Measurements from ENCODE around the gene ACVR1B. TPM values are rescaled to one million over a fixed set of nuclear protein-coding genes. Genes with fewer than 3 reads are reported as not detected.
A peak's percentile ranks its signal among the peaks of the same experiment; 100 is the strongest.
"Not testable (repeated sequence)": the region's sequence is repeated elsewhere in the genome, so short reads cannot be mapped to it uniquely, and the experiment has no call there.

The ACVR1B gene
- polyA plus RNA-seq, 12 donors, result 13.1 to 20.9 (median 16.2) TPM; not detected in 1

GRCh38 chr12:51963477-51963876 lies 12.0 kb downstream of the ACVR1B start:
- no peak for DNase-seq

- DNase-seq, result no peak
Observed at GRCh38 chr12:51969643-51970042, 18.1 kb downstream of the ACVR1B start.

DNA sequence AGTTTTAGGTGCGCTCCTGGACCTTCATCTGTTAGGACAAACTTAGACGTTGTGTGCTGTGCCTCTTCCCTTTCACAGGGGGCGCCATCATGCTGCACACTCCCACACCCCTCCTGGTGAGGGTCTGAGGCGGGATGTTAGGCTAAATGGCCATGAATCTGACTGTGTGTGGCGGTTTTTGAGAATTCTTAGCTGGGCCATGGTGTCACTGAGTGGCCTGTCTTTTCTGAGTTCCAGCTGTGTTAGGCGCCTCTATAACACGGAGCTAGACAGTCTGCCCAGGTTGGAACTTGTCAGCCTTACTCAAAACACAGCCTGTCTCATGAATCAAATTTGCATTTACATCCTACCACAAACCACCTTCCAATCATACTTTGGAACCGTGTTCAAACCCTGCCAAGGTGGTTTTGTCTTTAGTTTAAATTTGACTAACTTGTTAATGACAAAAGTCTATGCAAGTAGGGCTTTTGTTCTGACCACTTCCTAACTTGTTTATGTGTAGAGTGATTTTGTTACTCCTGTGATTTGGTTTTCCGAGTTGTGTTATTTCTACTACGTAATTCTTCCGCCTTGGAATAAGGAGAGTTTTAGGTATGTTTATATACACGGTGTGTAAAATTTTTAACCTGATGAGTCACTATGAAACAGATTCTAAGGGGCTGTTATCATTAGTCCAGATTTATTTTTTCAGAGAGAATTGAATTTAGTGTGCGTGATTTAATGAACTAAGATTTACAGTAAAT lies 19.6 kb downstream of the ACVR1B start:
- no peak for DNase-seq

GRCh38 chr12:51971679-51972421 lies 20.4 kb downstream of the ACVR1B start:
- DNase-seq, result no peak

GRCh38 chr12:51972422-51972812 lies 20.9 kb downstream of the ACVR1B start:
- no peak for DNase-seq

- DNase-seq, result no peak
Observed at GRCh38 chr12:51972849-51973273, 21.4 kb downstream of the ACVR1B start.

DNA sequence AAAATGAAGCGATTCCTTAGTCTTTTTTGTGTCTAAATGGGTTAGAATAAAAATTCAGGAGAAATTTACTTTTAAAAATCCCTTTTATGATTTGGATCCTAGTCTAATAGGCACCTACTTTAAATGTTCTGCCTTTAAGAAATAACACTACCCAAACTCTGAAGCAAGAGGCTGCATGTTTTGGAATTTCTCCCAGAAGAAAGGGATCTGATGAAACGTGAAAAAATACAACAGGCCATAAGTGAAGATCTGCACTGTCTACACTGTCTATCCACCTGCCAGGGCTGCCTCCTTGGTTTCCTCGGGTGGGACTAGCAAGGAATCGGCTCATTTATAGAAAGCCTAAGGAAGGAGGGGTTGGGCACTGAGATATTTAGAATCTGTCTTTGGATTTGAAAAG lies 22.1 kb downstream of the ACVR1B start:
- DNase-seq, result no peak

- no peak for DNase-seq
Observed at GRCh38 chr12:51974646-51975045, 23.1 kb downstream of the ACVR1B start.

DNA sequence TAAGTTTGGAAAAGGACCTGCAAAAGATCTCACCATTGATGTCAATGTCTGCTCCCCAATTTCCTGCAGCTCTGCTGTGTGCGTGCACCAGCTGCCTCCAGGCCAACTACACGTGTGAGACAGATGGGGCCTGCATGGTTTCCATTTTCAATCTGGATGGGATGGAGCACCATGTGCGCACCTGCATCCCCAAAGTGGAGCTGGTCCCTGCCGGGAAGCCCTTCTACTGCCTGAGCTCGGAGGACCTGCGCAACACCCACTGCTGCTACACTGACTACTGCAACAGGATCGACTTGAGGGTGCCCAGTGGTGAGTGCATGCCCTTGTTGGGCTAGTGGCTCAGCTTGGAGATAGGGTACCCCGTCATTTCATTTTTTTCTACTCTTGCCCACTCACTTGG lies 23.7 kb downstream of the ACVR1B start:
- DNase-seq, result no peak

DNA sequence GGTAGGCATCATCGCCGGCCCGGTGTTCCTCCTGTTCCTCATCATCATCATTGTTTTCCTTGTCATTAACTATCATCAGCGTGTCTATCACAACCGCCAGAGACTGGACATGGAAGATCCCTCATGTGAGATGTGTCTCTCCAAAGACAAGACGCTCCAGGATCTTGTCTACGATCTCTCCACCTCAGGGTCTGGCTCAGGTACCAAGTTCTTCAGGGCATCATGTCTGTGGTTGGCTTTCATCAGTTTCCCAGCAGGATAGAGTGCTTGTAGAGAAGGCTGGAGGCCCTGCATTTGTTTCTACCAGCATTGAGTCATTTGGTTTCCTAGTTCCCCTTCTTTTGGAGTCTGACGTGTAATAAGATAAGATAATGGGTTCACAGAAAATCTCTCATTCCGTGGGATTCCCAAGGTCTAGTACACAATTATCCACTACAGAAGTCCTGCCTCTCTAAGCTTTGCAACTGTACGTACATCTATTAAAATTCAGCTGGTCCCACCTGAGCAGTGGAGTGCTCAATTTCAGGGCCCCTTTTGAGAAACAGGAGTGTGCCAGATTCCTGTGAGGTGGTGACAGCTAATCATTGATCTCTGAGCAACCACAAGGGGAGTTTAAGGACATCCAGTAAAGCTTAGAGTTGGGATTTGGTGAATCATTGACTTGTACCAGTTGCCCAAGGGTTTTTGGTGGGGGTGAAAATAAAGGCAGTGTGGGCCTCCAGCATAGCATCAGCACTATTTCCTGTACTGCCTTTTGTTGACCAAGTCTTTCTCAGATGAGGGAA lies 25.1 kb downstream of the ACVR1B start:
- no peak for DNase-seq

DNA sequence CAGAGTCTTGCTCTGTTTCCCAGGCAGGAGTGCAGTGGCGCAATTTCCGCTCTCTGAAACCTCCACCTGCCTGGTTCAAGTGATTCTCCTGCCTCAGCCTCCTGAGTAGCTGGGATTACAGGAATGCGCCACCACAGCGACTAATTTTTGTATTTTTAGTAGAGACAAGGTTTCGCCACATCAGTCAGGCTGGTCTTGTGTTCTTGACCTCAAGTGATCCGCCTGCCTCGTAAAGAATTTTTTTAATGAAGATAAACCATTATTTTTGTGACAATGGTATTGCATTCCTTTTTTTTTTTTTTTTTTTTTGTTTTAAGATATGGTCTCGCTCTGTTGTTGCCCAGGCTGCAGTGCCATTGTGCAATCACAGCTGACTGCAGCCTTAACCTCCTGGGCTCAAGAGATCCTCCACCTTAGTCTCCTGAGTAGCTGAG lies 25.8 kb downstream of the ACVR1B start:
- no peak for DNase-seq

DNA sequence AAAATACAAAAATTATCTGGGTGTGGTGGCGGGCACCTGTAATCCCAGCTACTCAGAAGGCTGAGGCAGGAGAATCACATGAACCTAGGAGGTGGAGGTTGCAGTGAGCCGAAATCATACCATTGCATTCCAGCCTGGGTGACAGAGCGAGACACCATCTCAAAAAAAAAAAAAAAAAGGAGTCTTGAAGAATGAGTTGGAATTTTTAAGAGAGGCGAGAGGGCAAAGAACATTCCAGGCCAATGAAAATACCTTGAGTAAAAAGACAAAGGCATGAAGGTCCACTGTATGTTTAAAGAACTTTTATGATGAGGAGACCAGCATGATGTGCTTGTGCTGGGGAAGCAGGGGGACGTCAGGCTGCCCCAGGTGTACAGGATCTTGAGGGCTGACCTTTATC lies 27.8 kb downstream of the ACVR1B start:
- not testable (repeated sequence) for DNase-seq

DNA sequence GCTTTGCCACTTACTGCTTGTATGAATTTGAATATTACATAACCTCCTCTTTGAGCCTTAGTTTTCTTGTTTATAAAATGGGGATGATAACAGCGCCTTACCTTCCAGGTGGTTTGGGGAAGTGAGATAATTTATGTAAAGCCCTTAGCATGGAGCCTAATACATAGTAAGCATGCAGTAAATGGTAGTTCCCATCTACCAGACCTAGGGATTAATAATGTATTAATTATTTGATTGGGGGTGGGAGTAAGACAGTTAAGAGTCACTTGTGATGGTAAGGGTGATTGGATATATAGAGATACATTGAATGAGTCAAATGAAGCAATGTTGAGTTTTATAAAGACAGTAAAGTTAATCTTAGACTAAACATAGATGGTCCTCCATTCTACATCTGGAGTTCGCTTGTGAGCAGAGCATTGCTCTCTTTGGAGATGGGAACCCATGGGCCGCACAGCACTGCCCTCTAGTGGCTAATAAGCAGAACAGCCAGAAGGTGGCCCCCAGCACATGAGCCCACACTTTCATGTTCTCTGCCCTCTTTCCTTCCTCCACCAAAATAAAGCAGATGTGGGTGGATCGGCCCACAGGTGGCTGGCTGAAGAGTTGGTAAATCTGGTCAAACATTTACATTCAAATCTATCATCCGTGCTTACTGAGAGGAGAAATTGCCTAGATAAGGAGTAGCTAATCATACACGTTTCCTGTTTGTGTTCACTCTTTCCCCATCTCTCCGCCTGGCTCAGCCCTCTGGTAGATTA lies 28.7 kb downstream of the ACVR1B start:
- peak; percentile 79 for DNase-seq

DNA sequence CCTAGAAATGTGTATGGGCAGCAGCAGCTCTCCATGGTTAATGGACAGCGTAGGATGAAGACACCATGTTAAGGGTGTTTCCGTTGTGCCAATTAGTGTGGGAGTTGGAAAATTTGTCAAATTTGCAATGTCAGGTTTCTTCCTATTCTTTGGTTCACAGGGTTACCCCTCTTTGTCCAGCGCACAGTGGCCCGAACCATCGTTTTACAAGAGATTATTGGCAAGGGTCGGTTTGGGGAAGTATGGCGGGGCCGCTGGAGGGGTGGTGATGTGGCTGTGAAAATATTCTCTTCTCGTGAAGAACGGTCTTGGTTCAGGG lies 29.3 kb downstream of the ACVR1B start:
- DNase-seq, result no peak

DNA sequence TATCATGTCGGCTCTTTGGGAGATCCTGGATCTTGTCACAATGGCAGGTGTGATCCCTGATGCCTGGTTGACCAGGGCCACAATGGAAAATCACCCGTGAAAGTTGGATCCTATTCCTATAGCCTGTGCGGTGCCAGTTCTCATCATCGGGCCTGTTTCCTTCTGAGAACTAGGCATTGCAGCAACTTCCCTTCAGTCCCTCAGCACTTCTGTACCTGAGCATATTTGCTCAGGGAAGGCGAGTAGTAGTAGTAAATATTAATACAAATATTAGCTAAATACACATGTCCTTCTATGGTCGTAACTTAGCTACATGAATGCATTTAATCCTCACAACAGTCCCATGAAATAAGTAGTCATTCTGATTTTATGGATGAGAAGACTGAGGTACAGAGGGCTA lies 33.2 kb downstream of the ACVR1B start:
- no peak for DNase-seq

DNA sequence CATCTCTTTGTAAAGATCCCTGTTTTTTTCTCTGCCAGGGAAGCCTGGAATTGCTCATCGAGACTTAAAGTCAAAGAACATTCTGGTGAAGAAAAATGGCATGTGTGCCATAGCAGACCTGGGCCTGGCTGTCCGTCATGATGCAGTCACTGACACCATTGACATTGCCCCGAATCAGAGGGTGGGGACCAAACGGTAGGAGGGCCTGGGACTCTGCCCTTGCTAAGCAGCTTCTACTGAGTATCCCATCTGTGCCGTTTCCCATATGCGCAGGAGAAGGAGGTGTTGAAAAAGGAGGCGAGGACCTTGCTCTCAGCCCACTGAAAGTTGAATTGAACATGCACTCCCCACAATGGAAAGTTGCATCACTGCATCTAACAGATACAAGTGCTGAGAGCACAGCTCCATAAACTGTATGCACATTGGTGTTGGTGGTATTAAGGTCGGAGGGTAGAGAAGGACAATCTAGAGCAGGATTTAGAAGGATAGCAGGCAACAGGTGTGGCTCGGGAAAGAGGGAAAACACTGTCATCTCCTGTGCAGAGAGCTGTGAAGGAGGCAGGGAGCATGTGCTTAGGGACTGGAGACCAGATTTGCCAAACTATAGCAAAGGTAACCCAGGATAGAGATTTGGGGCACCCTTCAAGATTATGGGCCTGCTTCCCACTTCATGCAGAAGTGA lies 33.8 kb downstream of the ACVR1B start:
- no peak for DNase-seq

DNA sequence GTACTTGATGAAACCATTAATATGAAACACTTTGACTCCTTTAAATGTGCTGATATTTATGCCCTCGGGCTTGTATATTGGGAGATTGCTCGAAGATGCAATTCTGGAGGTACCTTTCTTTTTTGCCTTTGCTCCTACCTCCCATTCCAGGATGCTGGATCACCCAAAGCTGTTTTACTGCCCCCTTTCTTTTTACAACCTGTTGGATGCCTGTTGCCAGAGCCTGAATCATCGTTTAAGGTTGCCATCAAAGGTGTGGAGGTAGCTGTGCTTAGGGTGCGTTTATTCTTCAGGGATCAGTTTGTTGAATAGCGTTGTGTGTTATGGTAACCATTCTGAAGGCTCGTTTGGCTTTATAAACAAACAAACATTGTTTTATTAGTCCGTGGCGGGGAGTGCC lies 35.3 kb downstream of the ACVR1B start:
- no peak for DNase-seq

- no peak for DNase-seq
Observed at GRCh38 chr12:51992246-51992645, 40.7 kb downstream of the ACVR1B start.

DNA sequence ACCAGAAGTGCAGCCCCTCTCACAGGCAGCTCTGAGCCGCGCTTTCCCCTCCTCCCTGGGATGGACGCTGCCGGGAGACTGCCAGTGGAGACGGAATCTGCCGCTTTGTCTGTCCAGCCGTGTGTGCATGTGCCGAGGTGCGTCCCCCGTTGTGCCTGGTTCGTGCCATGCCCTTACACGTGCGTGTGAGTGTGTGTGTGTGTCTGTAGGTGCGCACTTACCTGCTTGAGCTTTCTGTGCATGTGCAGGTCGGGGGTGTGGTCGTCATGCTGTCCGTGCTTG lies 43.0 kb downstream of the ACVR1B start:
- no peak for DNase-seq

- no peak for DNase-seq
Observed at GRCh38 chr12:51994959-51995358, 43.5 kb downstream of the ACVR1B start.

GRCh38 chr12:51997136-51997535 lies 45.6 kb downstream of the ACVR1B start:
- no peak for DNase-seq
